ENCODE results near the gene SLC51A.
"Not testable (repeated sequence)": the region's sequence is repeated elsewhere in the genome, so short reads cannot be mapped to it uniquely, and the experiment has no call there.

SLC51A gene

GRCh38 chr3:196244166-196244565 lies 27.8 kb downstream of the SLC51A start:
- DNase-seq: not testable (repeated sequence)

GRCh38 chr3:196246612-196247308 lies 30.4 kb downstream of the SLC51A start:
- DNase-seq: no peak

GRCh38 chr3:196251918-196252317 lies 35.6 kb downstream of the SLC51A start:
- no peak for DNase-seq

- DNase-seq: no peak
Measured at GRCh38 chr3:196254376-196255283, 38.3 kb downstream of the SLC51A start.

- no peak for DNase-seq
Measured at GRCh38 chr3:196255776-196256175, 39.4 kb downstream of the SLC51A start.

- DNase-seq: no peak
Measured at GRCh38 chr3:196260784-196261183, 44.5 kb downstream of the SLC51A start.

- no peak for DNase-seq
Measured at GRCh38 chr3:196263819-196264218, 47.5 kb downstream of the SLC51A start.

GRCh38 chr3:196268284-196269163 lies 52.2 kb downstream of the SLC51A start:
- DNase-seq: no peak

GRCh38 chr3:196270499-196270898 lies 54.2 kb downstream of the SLC51A start:
- DNase-seq: no peak

GRCh38 chr3:196272826-196273225 lies 56.5 kb downstream of the SLC51A start:
- no peak for DNase-seq

- no peak for DNase-seq
Measured at GRCh38 chr3:196273655-196274054, 57.3 kb downstream of the SLC51A start.

GRCh38 chr3:196274585-196274984 lies 58.3 kb downstream of the SLC51A start:
- DNase-seq: no peak

- DNase-seq: no peak
Measured at GRCh38 chr3:196275126-196275525, 58.8 kb downstream of the SLC51A start.

- no peak for DNase-seq
Measured at GRCh38 chr3:196280689-196281440, 64.5 kb downstream of the SLC51A start.

- DNase-seq: no peak
Measured at GRCh38 chr3:196281962-196282361, 65.6 kb downstream of the SLC51A start.

Measured in COR-L47 (cell line).